Hepatocyte (in vitro differentiated cells): ENCODE results near the gene SPATA31C2. TPM values are rescaled to one million over a fixed set of nuclear protein-coding genes. Genes with fewer than 3 reads are reported as not detected.

ENCODE experiments used
- DNase-seq: peaks from one replicate; pipeline ENCODE4 v3.0.0-alpha.2; 2016; ENCODE audit warnings: low spot score
- H2AFZ ChIP-seq: fragments of 200-600 bp; sonication (generic); 2 replicates; pipeline ENCODE4 v1.6.0; 2016; ENCODE audit warnings: antibody characterized with exemption, mild to moderate bottlenecking
- H3K27ac ChIP-seq: fragments of 200-600 bp; sonication (generic); 2 replicates; pipeline ENCODE4 v1.5.1; 2016; ENCODE audit warnings: mild to moderate bottlenecking
- H3K27me3 ChIP-seq: fragments of 200-600 bp; sonication (generic); 2 replicates; pipeline ENCODE4 v1.6.1; 2016
- H3K36me3 ChIP-seq: fragments of 200-600 bp; sonication (generic); replicated peaks from 2 replicates; pipeline ENCODE4 v1.5.1; 2016; ENCODE audit warnings: low read depth; ENCODE audit not compliant: insufficient read depth
- H3K4me1 ChIP-seq: fragments of 200-600 bp; sonication (generic); 2 replicates; pipeline ENCODE4 v1.5.1; 2016; ENCODE audit warnings: mild to moderate bottlenecking, moderate library complexity; ENCODE audit not compliant: insufficient read depth
- H3K4me2 ChIP-seq: fragments of 200-600 bp; sonication (generic); 2 replicates; pipeline ENCODE4 v1.6.0; 2016
- H3K4me3 ChIP-seq: fragments of 200-600 bp; sonication (generic); 2 replicates; pipeline ENCODE4 v1.5.1; 2016; ENCODE audit warnings: mild to moderate bottlenecking
- H3K79me2 ChIP-seq: fragments of 200-600 bp; sonication (generic); 2 replicates; pipeline ENCODE4 v1.6.0; 2017; ENCODE audit warnings: mild to moderate bottlenecking
- H3K9me2 ChIP-seq: fragments of 200-600 bp; sonication (generic); replicated peaks from 2 replicates; pipeline ENCODE4 v1.6.0; 2017; ENCODE audit warnings: mild to moderate bottlenecking; ENCODE audit not compliant: insufficient read depth
- H3K9me3 ChIP-seq: fragments of 200-600 bp; sonication (generic); 2 replicates; pipeline ENCODE4 v1.5.1; 2016; ENCODE audit warnings: low read depth, mild to moderate bottlenecking
- H4K20me1 ChIP-seq: fragments of 200-600 bp; sonication (generic); 2 replicates; pipeline ENCODE4 v1.6.0; 2016; ENCODE audit warnings: mild to moderate bottlenecking; ENCODE audit not compliant: insufficient read depth, poor library complexity, severe bottlenecking
- EZH2 ChIP-seq: fragments of 200-600 bp; sonication (generic); IDR thresholded peaks from 2 replicates; pipeline ENCODE4 v1.6.1; 2016; ENCODE audit warnings: antibody characterized with exemption, mild to moderate bottlenecking, borderline replicate concordance
- EZH2phosphoT487 ChIP-seq: fragments of 200-600 bp; sonication (generic); IDR thresholded peaks from one replicate; pipeline ENCODE4 v1.6.1; 2018; ENCODE audit warnings: antibody characterized with exemption, mild to moderate bottlenecking, low read depth, moderate library complexity; ENCODE audit not compliant: unreplicated experiment, severe bottlenecking
- WGBS: methylation state at CpG from one replicate; pipeline ENCODE4 v1.1.6; 2016; ENCODE audit warnings: low lambda C conversion rate; ENCODE audit errors: missing lambda C conversion rate; 5-methylcytosine and 5-hydroxymethylcytosine counted together
- polyA plus RNA-seq: library from polyadenylated mRNA; unstranded; fragments of >200 nt; fragmentation: Nextera tagmentation; extraction: Ambion mirVana; gene quantifications from 2 replicates; pipeline ENCODE4 v1.2.1, GENCODE V29; 2016
- total RNA-seq: library from RNA; depleted of rRNA; stranded (reverse); fragments of >200 nt; gene quantifications from 2 replicates; pipeline ENCODE4 v1.2.3, GENCODE V29; 2014
- TF ChIP-seq, protein P1 (sequence below): fragments of 200-600 bp; sonication (generic); IDR thresholded peaks from 2 replicates; pipeline ENCODE4 v1.5.1; 2016; ENCODE audit warnings: antibody characterized with exemption, mild to moderate bottlenecking; ENCODE audit not compliant: poor library complexity

The SPATA31C2 gene
- total and polyA plus RNA-seq, 2 experiments from 2014 or later: not detected

GRCh38 chr9:88183798-88184495 lies 45.7 kb upstream of the SPATA31C2 start:
- no peak for TF ChIP-seq EZH2
- WGBS: 91% methylated on average over 5 of the region's 5 CpGs
- no peaks in the 10 kb centered on the region for H4K20me1 ChIP-seq
- H3K9me2 ChIP-seq: no peaks in the 10 kb centered on the region
- peaks cover 5% of the 10 kb centered on the region for H3K4me1 ChIP-seq
- no peaks in the 10 kb centered on the region for H3K27me3 ChIP-seq
- no peaks in the 10 kb centered on the region for H3K36me3 ChIP-seq
- H2AFZ ChIP-seq: no peak overlapping the region
- DNase-seq: no peak
- H3K4me2 ChIP-seq: no peak overlapping the region
- H3K4me3 ChIP-seq: no peak overlapping the region
- H3K79me2 ChIP-seq: no peaks in the 10 kb centered on the region
- no peak overlapping the region for H3K27ac ChIP-seq
- no peaks in the 10 kb centered on the region for H3K9me3 ChIP-seq

DNA sequence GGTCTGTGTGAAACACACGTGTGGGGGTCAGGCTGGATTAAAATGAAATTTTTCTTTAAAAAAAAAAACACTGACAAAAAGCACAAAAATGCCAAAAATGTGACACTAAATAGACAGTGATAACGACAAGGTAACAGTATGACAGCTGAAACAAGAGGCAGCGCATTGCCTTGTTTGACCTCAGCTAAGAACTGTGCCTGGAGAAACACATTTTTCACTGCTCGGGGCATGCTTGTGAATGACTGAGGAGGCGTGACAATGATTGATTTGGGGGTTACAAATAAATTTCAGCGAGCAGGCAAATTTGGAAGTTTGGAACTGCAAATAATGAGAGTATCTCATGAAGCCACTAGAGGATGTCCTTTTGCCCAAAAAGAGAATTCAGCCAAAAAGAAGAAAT lies 44.2 kb upstream of the SPATA31C2 start:
- no peak overlapping the region for H3K27ac ChIP-seq
- no peak overlapping the region for H3K4me2 ChIP-seq
- H3K9me2 ChIP-seq: no peaks in the 10 kb centered on the region
- H3K27me3 ChIP-seq: no peaks in the 10 kb centered on the region
- DNase-seq: no peak
- H3K36me3 ChIP-seq: no peaks in the 10 kb centered on the region
- no peaks in the 10 kb centered on the region for H3K9me3 ChIP-seq
- WGBS: 59% methylated on average over 6 of the region's 6 CpGs
- no peak for TF ChIP-seq EZH2phosphoT487
- TF ChIP-seq EZH2: no peak
- TF ChIP-seq, protein P1, sequence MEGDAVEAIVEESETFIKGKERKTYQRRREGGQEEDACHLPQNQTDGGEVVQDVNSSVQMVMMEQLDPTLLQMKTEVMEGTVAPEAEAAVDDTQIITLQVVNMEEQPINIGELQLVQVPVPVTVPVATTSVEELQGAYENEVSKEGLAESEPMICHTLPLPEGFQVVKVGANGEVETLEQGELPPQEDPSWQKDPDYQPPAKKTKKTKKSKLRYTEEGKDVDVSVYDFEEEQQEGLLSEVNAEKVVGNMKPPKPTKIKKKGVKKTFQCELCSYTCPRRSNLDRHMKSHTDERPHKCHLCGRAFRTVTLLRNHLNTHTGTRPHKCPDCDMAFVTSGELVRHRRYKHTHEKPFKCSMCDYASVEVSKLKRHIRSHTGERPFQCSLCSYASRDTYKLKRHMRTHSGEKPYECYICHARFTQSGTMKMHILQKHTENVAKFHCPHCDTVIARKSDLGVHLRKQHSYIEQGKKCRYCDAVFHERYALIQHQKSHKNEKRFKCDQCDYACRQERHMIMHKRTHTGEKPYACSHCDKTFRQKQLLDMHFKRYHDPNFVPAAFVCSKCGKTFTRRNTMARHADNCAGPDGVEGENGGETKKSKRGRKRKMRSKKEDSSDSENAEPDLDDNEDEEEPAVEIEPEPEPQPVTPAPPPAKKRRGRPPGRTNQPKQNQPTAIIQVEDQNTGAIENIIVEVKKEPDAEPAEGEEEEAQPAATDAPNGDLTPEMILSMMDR: no peak
- peaks cover 5% of the 10 kb centered on the region for H3K4me1 ChIP-seq
- H3K4me3 ChIP-seq: no peak overlapping the region
- H4K20me1 ChIP-seq: no peaks in the 10 kb centered on the region
- H2AFZ ChIP-seq: no peak overlapping the region
- H3K79me2 ChIP-seq: no peaks in the 10 kb centered on the region

- Histone ChIP-seq H3K27me3 (no peaks in the 10 kb centered on the region), H3K9me3 (no peaks in the 10 kb centered on the region), H4K20me1 (no peaks in the 10 kb centered on the region), H3K4me1 (peaks cover 5% of the 10 kb centered on the region), H3K4me3 (no peak overlapping the region), H3K36me3 (no peaks in the 10 kb centered on the region), H2AFZ (no peak overlapping the region), H3K79me2 (no peaks in the 10 kb centered on the region), H3K9me2 (no peaks in the 10 kb centered on the region), H3K4me2 (no peak overlapping the region), H3K27ac (no peak overlapping the region)
- TF ChIP-seq, protein P1: no peak
- TF ChIP-seq EZH2phosphoT487 (no peak), EZH2 (no peak)
- WGBS: 98% methylated on average over 22 of the region's 23 CpGs
- DNase-seq: no peak
Observed at GRCh38 chr9:88180081-88180765, 41.9 kb upstream of the SPATA31C2 start.

GRCh38 chr9:88179062-88179521 lies 40.8 kb upstream of the SPATA31C2 start:
- H3K9me3 ChIP-seq: no peaks in the 10 kb centered on the region
- no peaks in the 10 kb centered on the region for H3K9me2 ChIP-seq
- no peak for DNase-seq
- no peaks in the 10 kb centered on the region for H4K20me1 ChIP-seq
- no peaks in the 10 kb centered on the region for H3K36me3 ChIP-seq
- H3K4me1 ChIP-seq: no peaks in the 10 kb centered on the region
- no peak overlapping the region for H3K4me3 ChIP-seq
- TF ChIP-seq, protein P1: no peak
- TF ChIP-seq EZH2phosphoT487: no peak
- TF ChIP-seq EZH2: no peak
- no peaks in the 10 kb centered on the region for H3K79me2 ChIP-seq
- no peaks in the 10 kb centered on the region for H3K27me3 ChIP-seq
- no peak overlapping the region for H3K27ac ChIP-seq
- no peak overlapping the region for H3K4me2 ChIP-seq
- no peak overlapping the region for H2AFZ ChIP-seq
- 91% methylated on average over 5 of the region's 5 CpGs for WGBS
